C4-2B (cell line): ENCODE data around the gene WDR77.

ENCODE experiments used
- CTCF ChIP-seq: fragments of 450-650 bp; conservative IDR thresholded peaks from 2 replicates; pipeline ENCODE4 v1.5.1; 2017; ENCODE audit warnings: mild to moderate bottlenecking
- ZFX ChIP-seq: fragments of 450-650 bp; IDR thresholded peaks from 2 replicates; pipeline ENCODE4 v1.6.1; 2017

DNA sequence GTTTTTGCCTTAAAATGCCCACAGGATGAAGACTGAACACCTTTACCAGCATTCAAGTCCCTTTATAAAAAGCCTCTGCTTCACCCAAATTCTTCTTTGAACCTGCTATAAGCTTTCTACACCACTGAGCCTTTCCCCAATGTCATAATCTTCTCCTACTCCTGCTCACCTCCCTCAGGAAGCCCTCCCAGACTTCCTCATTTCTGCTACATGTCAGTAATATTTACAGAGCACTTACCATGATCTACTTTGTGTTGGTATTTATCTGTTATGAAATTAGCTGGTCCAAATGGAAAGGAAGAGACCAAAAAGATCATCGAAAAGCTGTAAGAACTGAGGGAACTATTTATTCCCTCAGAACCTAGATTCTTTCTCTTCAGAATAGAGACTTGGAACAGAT, 30.0 kb downstream of the WDR77 start:
- no peak for TF ChIP-seq CTCF
- TF ChIP-seq ZFX = no peak
